Dedifferentiated amniotic fluid mesenchymal stem cell (primary cell): Measurements from ENCODE around the gene CKS2.

ENCODE experiments used
- DNase-seq: peaks from one replicate; pipeline ENCODE4 v3.0.0-alpha.2; 2016; ENCODE audit errors: extremely low spot score

The CKS2 gene

GRCh38 chr9:89365532-89365912, 54.5 kb downstream of the CKS2 start:
- DNase-seq: no peak
